Chondrocyte (in vitro differentiated cells): ENCODE measurements around the gene ADAMTS10. TPM values are rescaled to one million over a fixed set of nuclear protein-coding genes. Genes with fewer than 3 reads are reported as not detected.

Experiments
- DNase-seq: peaks from one replicate; pipeline ENCODE4 v3.0.0; 2021; ENCODE audit warnings: mixed read lengths, low spot score
- H3K27ac Mint-ChIP-seq: one replicate; pipeline ENCODE4 v1.8.0; 2021; ENCODE audit warnings: mild to moderate bottlenecking, moderate library complexity, mixed read lengths; ENCODE audit not compliant: unreplicated experiment
- H3K27me3 Mint-ChIP-seq: 2 replicates; pipeline ENCODE4 v1.8.0; 2021; ENCODE audit warnings: low read depth, mixed read lengths
- H3K36me3 Mint-ChIP-seq: 2 replicates; pipeline ENCODE4 v1.8.0; 2021; ENCODE audit warnings: low read depth, mixed read lengths
- H3K4me1 Mint-ChIP-seq: 2 replicates; pipeline ENCODE4 v1.8.0; 2021; ENCODE audit warnings: low read depth, mild to moderate bottlenecking, mixed read lengths
- H3K4me3 Mint-ChIP-seq: one replicate; pipeline ENCODE4 v1.8.0; 2021; ENCODE audit warnings: mild to moderate bottlenecking, moderate library complexity, mixed read lengths; ENCODE audit not compliant: unreplicated experiment
- H3K9me3 Mint-ChIP-seq: 2 replicates; pipeline ENCODE4 v1.8.0; 2021; ENCODE audit warnings: low read depth, mixed read lengths
- CTCF ChIP-seq: fragments of 200-600 bp; sonication (generic); IDR thresholded peaks from 2 replicates; pipeline ENCODE4 v1.5.0; 2021; ENCODE audit warnings: antibody characterized with exemption, mild to moderate bottlenecking, moderate library complexity
- total RNA-seq: library from RNA; stranded (reverse); gene quantifications from 3 replicates; pipeline ENCODE4 v1.2.1, GENCODE V29; 2021

ADAMTS10 gene
- total RNA-seq, 1 donor from 2014 or later, result 73.6 TPM

GRCh38 chr19:8592231-8593009, 18.1 kb downstream of the ADAMTS10 start:
- peak; percentile 99 for DNase-seq
- H3K4me3 Mint-ChIP-seq, result peak overlapping the region; percentile 76
- H3K27me3 Mint-ChIP-seq, result no peaks in the 10 kb centered on the region
- H3K36me3 Mint-ChIP-seq, result peaks cover 13% of the 10 kb centered on the region
- TF ChIP-seq CTCF, result no peak
- H3K9me3 Mint-ChIP-seq, result no peaks in the 10 kb centered on the region
- peak overlapping the region; percentile 78 for H3K27ac Mint-ChIP-seq
- H3K4me1 Mint-ChIP-seq, result peaks cover 36% of the 10 kb centered on the region

GRCh38 chr19:8589177-8589714, 21.3 kb downstream of the ADAMTS10 start:
- H3K27ac Mint-ChIP-seq, result no peak overlapping the region
- H3K36me3 Mint-ChIP-seq, result peaks cover 7% of the 10 kb centered on the region
- no peak overlapping the region for H3K4me3 Mint-ChIP-seq
- peaks cover 23% of the 10 kb centered on the region for H3K4me1 Mint-ChIP-seq
- H3K9me3 Mint-ChIP-seq, result no peaks in the 10 kb centered on the region
- no peak for TF ChIP-seq CTCF
- DNase-seq, result no peak
- H3K27me3 Mint-ChIP-seq, result no peaks in the 10 kb centered on the region

- no peaks in the 10 kb centered on the region for H3K27me3 Mint-ChIP-seq
- H3K9me3 Mint-ChIP-seq, result no peaks in the 10 kb centered on the region
- H3K27ac Mint-ChIP-seq, result no peak overlapping the region
- DNase-seq, result no peak
- H3K4me3 Mint-ChIP-seq, result no peak overlapping the region
- peaks cover 7% of the 10 kb centered on the region for H3K36me3 Mint-ChIP-seq
- TF ChIP-seq CTCF, result peak; percentile 84
- no peaks in the 10 kb centered on the region for H3K4me1 Mint-ChIP-seq
Observed at GRCh38 chr19:8585894-8586750, 24.4 kb downstream of the ADAMTS10 start.

- H3K36me3 Mint-ChIP-seq, result peaks cover 7% of the 10 kb centered on the region
- H3K27ac Mint-ChIP-seq, result no peak overlapping the region
- no peak for DNase-seq
- H3K4me1 Mint-ChIP-seq, result no peaks in the 10 kb centered on the region
- no peak overlapping the region for H3K4me3 Mint-ChIP-seq
- no peaks in the 10 kb centered on the region for H3K27me3 Mint-ChIP-seq
- H3K9me3 Mint-ChIP-seq, result no peaks in the 10 kb centered on the region
- TF ChIP-seq CTCF, result no peak
Observed at GRCh38 chr19:8584965-8585893, 25.3 kb downstream of the ADAMTS10 start.
